K562 (cell line): ENCODE measurements around the gene ITGA2B. TPM values are rescaled to one million over a fixed set of nuclear protein-coding genes. Genes with fewer than 3 reads are reported as not detected.

Experiments used
- BRD9 ChIP-seq: fragments of 450-650 bp; IDR thresholded peaks from 2 replicates; pipeline ENCODE4 v1.6.1; 2018; ENCODE audit warnings: low read depth; ENCODE audit not compliant: partially characterized antibody
- CBX3 ChIP-seq, 2 experiments: IDR thresholded peaks; 1 replicate in 1 of 2; 2 replicates in 1 of 2; pipeline ENCODE4 v1.6.1; 2012; ENCODE audit warnings: inconsistent platforms in 2 of 2, low read length in 2 of 2, borderline replicate concordance in 1 of 2, control low read depth in 1 of 2
- CEBPG ChIP-seq, 3 experiments: fragments of 200-800 bp in 1 of 3; sonication (Bioruptor generic) in 1 of 3; sonication (generic) in 1 of 3; formaldehyde crosslinking in 1 of 3; IDR thresholded peaks in 2 of 3; conservative IDR thresholded peaks in 1 of 3; 2 replicates each; pipeline versions ENCODE4 v1.6.1 to v1.8.0; 2016 to 2022; ENCODE audit warnings: missing compliant biosample characterization in 2 of 3, missing genetic modification characterization in 2 of 3, mild to moderate bottlenecking in 1 of 3, missing genetic modification reagents in 1 of 3
- CXXC5 ChIP-seq: fragments of 250-450 bp; sonication (Bioruptor Pico); IDR thresholded peaks from 2 replicates; pipeline ENCODE4 v1.8.0; 2022; ENCODE audit warnings: inconsistent platforms, mild to moderate bottlenecking, moderate library complexity
- FOXJ2 ChIP-seq: fragments of 200-800 bp; sonication (Bioruptor generic); IDR thresholded peaks from 2 replicates; pipeline ENCODE4 v1.6.1; 2016; ENCODE audit warnings: missing genetic modification characterization, missing compliant biosample characterization
- FOXK2 ChIP-seq, 2 experiments: fragments of 450-650 bp; IDR thresholded peaks in 1 of 2; conservative IDR thresholded peaks in 1 of 2; 2 replicates each; pipeline ENCODE4 v1.6.1; 2016; ENCODE audit warnings: low read depth in 2 of 2, mild to moderate bottlenecking in 1 of 2
- HDAC1 ChIP-seq, 2 experiments: fragments of 450-650 bp; IDR thresholded peaks; 2 replicates each; pipeline ENCODE4 v1.6.1; 2016 to 2017; ENCODE audit warnings: inconsistent platforms in 1 of 2, mild to moderate bottlenecking in 1 of 2, moderate library complexity in 1 of 2
- HDAC2 ChIP-seq: fragments of 450-650 bp; IDR thresholded peaks from 2 replicates; pipeline ENCODE4 v1.6.1; 2016; ENCODE audit warnings: mild to moderate bottlenecking
- MAZ ChIP-seq, 2 experiments: fragments of 450-650 bp in 1 of 2; sonication (generic) in 1 of 2; formaldehyde crosslinking; IDR thresholded peaks in 1 of 2; conservative IDR thresholded peaks in 1 of 2; 2 replicates each; pipeline versions ENCODE4 v1.4.0 to v1.5.0; 2020; ENCODE audit warnings: mild to moderate bottlenecking in 1 of 2, missing genetic modification reagents in 1 of 2
- MTA1 ChIP-seq: fragments of 450-650 bp; IDR thresholded peaks from 2 replicates; pipeline ENCODE4 v1.6.1; 2017; ENCODE audit warnings: borderline replicate concordance
- SREBF2 ChIP-seq: sonication (generic); formaldehyde crosslinking; IDR thresholded peaks from 2 replicates; pipeline ENCODE4 v1.4.0; 2020; ENCODE audit warnings: mild to moderate bottlenecking, missing genetic modification reagents
- SRF ChIP-seq, 2 experiments: fragments of 250-450, 450-650 bp in 1 of 2; sonication (Bioruptor Pico) in 1 of 2; sonication (generic) in 1 of 2; formaldehyde crosslinking; IDR thresholded peaks; 2 replicates each; pipeline versions ENCODE4 v1.5.0 to v1.5.1; 2020 to 2022; ENCODE audit warnings: mild to moderate bottlenecking in 1 of 2, missing genetic modification reagents in 1 of 2
- TCF3 ChIP-seq: sonication (generic); formaldehyde crosslinking; IDR thresholded peaks from 2 replicates; pipeline ENCODE4 v1.4.0; 2020; ENCODE audit warnings: mild to moderate bottlenecking, missing genetic modification reagents
- ZNF584 ChIP-seq: fragments of 200-800 bp; sonication (Bioruptor generic); IDR thresholded peaks from 2 replicates; pipeline ENCODE4 v1.6.1; 2016; ENCODE audit warnings: low read depth, mild to moderate bottlenecking, missing genetic modification characterization, missing compliant biosample characterization
- ZNF589 ChIP-seq: fragments of 200-800 bp; sonication (Bioruptor generic); IDR thresholded peaks from 2 replicates; pipeline ENCODE4 v1.6.1; 2016; ENCODE audit warnings: low read depth, missing genetic modification characterization, missing compliant biosample characterization
- ZNF609 ChIP-seq: sonication (generic); formaldehyde crosslinking; IDR thresholded peaks from 2 replicates; pipeline ENCODE4 v1.8.1; 2023; ENCODE audit warnings: missing genetic modification reagents, mild to moderate bottlenecking, borderline replicate concordance
- polyA plus RNA-seq, 8 experiments: library from polyadenylated mRNA; depleted of rRNA in 4 of 8; stranded (reverse) in 5 of 8; unstranded in 3 of 8; fragments of >200 nt; fragmentation: Nextera tagmentation in 2 of 8; fragmentation: Illumina TruSeq in 1 of 8; extraction: Ambion mirVana in 2 of 8; extraction: Trizol in 1 of 8; gene quantifications; 2 replicates each; pipeline versions ENCODE4 v1.2.1 to v1.2.3, GENCODE V29; 2011 to 2014; ENCODE audit warnings: inconsistent platforms in 1 of 8, missing spikeins in 1 of 8
- total RNA-seq, 7 experiments: library from RNA; depleted of rRNA in 6 of 7; stranded (reverse); fragments of >200 nt in 6 of 7; fragmentation: Illumina TruSeq in 2 of 7; extraction: Trizol in 2 of 7; gene quantifications; 2 replicates each; pipeline versions ENCODE4 v1.2.1 to v1.2.3, GENCODE V29; 2011 to 2021; ENCODE audit warnings: low replicate concordance in 1 of 7
- TF ChIP-seq, protein P1 (sequence below): sonication (generic); formaldehyde crosslinking; IDR thresholded peaks from 2 replicates; pipeline ENCODE4 v1.8.0; 2023; ENCODE audit warnings: mild to moderate bottlenecking, missing genetic modification reagents
- TF ChIP-seq, protein P2 (sequence below): fragments of 250-450 bp; sonication (Bioruptor Pico); IDR thresholded peaks from 2 replicates; pipeline ENCODE4 v1.8.0; 2021; ENCODE audit warnings: moderate library complexity, mild to moderate bottlenecking, inconsistent platforms

The ITGA2B gene
- total and polyA plus RNA-seq, 9 of the 15 experiments (the other 6 are each of a cell fraction or from before 2014, with no cell fraction given) = 1.1 to 26.4 (median 5.6) TPM

DNA sequence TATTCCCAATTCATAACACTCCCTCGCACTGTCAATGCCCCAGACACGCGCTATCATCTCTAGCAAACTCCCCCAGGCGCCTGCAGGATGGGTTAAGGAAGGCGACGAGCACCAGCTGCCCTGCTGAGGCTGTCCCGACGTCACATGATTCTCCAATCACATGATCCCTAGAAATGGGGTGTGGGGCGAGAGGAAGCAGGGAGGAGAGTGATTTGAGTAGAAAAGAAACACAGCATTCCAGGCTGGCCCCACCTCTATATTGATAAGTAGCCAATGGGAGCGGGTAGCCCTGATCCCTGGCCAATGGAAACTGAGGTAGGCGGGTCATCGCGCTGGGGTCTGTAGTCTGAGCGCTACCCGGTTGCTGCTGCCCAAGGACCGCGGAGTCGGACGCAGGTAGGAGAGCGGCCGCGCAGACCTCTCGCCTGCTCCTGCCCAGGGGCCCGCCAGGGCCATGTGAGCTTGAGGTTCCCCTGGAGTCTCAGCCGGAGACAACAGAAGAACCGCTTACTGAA, 44.5 kb downstream of the ITGA2B start, which contains the start of gene GRN (continued):
- TF ChIP-seq, protein P1, sequence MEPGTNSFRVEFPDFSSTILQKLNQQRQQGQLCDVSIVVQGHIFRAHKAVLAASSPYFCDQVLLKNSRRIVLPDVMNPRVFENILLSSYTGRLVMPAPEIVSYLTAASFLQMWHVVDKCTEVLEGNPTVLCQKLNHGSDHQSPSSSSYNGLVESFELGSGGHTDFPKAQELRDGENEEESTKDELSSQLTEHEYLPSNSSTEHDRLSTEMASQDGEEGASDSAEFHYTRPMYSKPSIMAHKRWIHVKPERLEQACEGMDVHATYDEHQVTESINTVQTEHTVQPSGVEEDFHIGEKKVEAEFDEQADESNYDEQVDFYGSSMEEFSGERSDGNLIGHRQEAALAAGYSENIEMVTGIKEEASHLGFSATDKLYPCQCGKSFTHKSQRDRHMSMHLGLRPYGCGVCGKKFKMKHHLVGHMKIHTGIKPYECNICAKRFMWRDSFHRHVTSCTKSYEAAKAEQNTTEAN (CRISPR knock-in tag) = 0 out of 2 replicates have a peak, but pooled peaks have one; percentile 35
- TF ChIP-seq FOXJ2 (tag) = peak; percentile 45; the same call in 1 of the 2 replicates
- TF ChIP-seq CEBPG (CRISPR knock-in tag; IDR thresholded peaks at IDR 0.05) = 0 out of 2 replicates have a peak, but pooled peaks have one; percentile 34
- no peak for TF ChIP-seq CEBPG (tag; conservative IDR thresholded peaks at IDR 0.05 in 1 of 2, IDR thresholded peaks at IDR 0.05 in 1 of 2)
- TF ChIP-seq TCF3 (CRISPR knock-in tag) = 0 out of 2 replicates have a peak, but pooled peaks have one; percentile 23
- peak; percentile 18; the same call in 1 of the 2 replicates for TF ChIP-seq ZNF609 (CRISPR knock-in tag)
- peak in 1 of 2 experiments; percentile 89; a peak in 2 of 4 replicates for TF ChIP-seq HDAC1 (IDR thresholded peaks at IDR 0.05)
- TF ChIP-seq MAZ (CRISPR knock-in tag; conservative IDR thresholded peaks at IDR 0.05 in 1 of 2, IDR thresholded peaks at IDR 0.05 in 1 of 2) = peak; percentile 34 to 72; a peak in 2 of 4 replicates
- TF ChIP-seq CBX3 (IDR thresholded peaks at IDR 0.05; ENCODE audit: borderline replicate concordance in 1 of 2, low read length in 2 of 2) = peak in 1 of 2 experiments; percentile 84; a peak in 2 of 3 replicates
- TF ChIP-seq SREBF2 (CRISPR knock-in tag) = no peak
- no peak for TF ChIP-seq BRD9
- peak in 1 of 2 experiments; percentile 89; a peak in 1 of 4 replicates for TF ChIP-seq SRF (CRISPR knock-in tag; IDR thresholded peaks at IDR 0.05)
- TF ChIP-seq, protein P2, sequence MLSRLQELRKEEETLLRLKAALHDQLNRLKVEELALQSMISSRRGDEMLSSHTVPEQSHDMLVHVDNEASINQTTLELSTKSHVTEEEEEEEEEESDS (CRISPR knock-in tag) = no peak
- TF ChIP-seq MTA1 = no peak
- TF ChIP-seq ZNF584 = no peak
- peak; percentile 39; the same call in 1 of the 2 replicates for TF ChIP-seq ZNF589
- peak; percentile 44; the same call in 1 of the 2 replicates for TF ChIP-seq CXXC5 (CRISPR knock-in tag)
- peak; percentile 85 for TF ChIP-seq HDAC2
- TF ChIP-seq FOXK2 (conservative IDR thresholded peaks at IDR 0.05 in 1 of 2, IDR thresholded peaks at IDR 0.05 in 1 of 2; ENCODE audit: low read depth in 2 of 2) = peak; percentile 96 to 97
